GM23248 (cell line): Measurements from ENCODE around the gene RHOB.

Experiments
- EZH2 ChIP-seq: fragments of 200-600 bp; sonication (generic); IDR thresholded peaks from 2 replicates; pipeline ENCODE4 v1.6.1; 2018; ENCODE audit warnings: antibody characterized with exemption, mild to moderate bottlenecking; ENCODE audit not compliant: insufficient read depth, poor library complexity, severe bottlenecking
- EZH2phosphoT487 ChIP-seq: fragments of 200-600 bp; sonication (generic); IDR thresholded peaks from 2 replicates; pipeline ENCODE4 v1.6.1; 2018; ENCODE audit warnings: antibody characterized with exemption, moderate library complexity, mild to moderate bottlenecking, low read depth; ENCODE audit not compliant: insufficient read depth

DNA sequence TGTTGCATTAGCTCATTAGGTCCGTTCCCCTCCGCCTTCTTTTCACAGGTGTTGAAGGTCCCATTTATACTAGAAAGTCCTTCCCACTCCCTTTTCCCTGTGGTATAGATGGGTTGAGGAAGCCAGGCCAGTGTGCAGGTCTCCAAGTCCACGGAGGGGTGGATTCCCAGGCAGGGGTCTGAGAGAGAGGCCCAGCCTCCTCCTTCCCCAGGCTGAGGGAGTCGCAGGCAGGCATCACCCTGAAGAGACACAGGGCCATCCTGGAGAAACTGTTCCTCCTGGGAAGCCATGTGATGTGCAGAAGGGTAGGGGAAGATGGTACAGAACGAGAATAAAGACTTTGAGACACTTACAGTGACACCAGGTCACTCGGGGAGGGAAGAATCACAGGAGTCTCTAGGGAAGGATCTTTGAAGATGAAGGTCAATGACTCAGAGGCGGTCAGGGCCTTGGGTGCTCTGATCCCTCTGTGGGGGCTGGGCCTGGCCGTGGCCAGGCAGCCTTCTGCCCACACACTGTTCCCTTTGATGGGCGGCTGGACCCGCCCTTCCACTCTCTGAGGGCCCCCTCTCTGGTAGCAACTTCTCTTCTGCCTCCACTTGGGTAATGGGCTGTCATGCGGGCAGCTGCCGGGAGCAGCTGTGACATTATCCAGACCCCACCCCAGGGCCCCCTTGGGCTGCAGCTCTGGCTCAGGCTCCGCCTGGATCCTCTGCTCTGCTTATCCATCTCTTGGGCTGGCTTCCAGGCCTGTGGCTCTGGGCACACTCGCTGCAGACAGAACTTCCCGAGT lies 45.1 kb downstream of the RHOB start:
- no peak for TF ChIP-seq EZH2phosphoT487
- TF ChIP-seq EZH2: no peak
